Naive B cell (primary cell): ENCODE results near the gene REX1BD. TPM values are rescaled to one million over a fixed set of nuclear protein-coding genes. Genes with fewer than 3 reads are reported as not detected.
"Not testable (repeated sequence)": the region's sequence is repeated elsewhere in the genome, so short reads cannot be mapped to it uniquely, and the experiment has no call there.

Experiments used
- ATAC-seq, 2 donors: fragments of 150-1000 bp; cut with Tn5 transposase; 2 replicates each; pipeline ENCODE4 v1.10.0; 2021; ENCODE audit warnings: low read depth in 2 of 2, mild to moderate bottlenecking in 2 of 2, moderate library complexity in 2 of 2
- DNase-seq: peaks from one replicate; pipeline ENCODE4 v3.0.0; 2022
- H3K27ac Mint-ChIP-seq, 6 donors: one replicate each; pipeline ENCODE4 v1.8.0; 2020 to 2022; ENCODE audit warnings: mild to moderate bottlenecking in 6 of 6, mixed read lengths in 6 of 6, moderate library complexity in 5 of 6, inconsistent platforms in 2 of 6
- H3K27me3 Mint-ChIP-seq, 3 donors: one replicate each; pipeline ENCODE4 v1.8.0; 2021 to 2022; ENCODE audit warnings: mixed read lengths in 3 of 3, mild to moderate bottlenecking in 1 of 3
- H3K36me3 Mint-ChIP-seq, 2 donors: one replicate each; pipeline ENCODE4 v1.8.0; 2020 to 2022; ENCODE audit warnings: mixed read lengths in 2 of 2, inconsistent platforms in 1 of 2, mild to moderate bottlenecking in 1 of 2
- H3K4me1 Mint-ChIP-seq, 3 donors: one replicate each; pipeline ENCODE4 v1.8.0; 2020 to 2022; ENCODE audit warnings: mixed read lengths in 3 of 3, inconsistent platforms in 1 of 3, mild to moderate bottlenecking in 1 of 3, moderate library complexity in 1 of 3
- H3K4me3 Mint-ChIP-seq, 8 donors: one replicate each; pipeline ENCODE4 v1.8.0; 2020 to 2022; ENCODE audit warnings: mild to moderate bottlenecking in 8 of 8, mixed read lengths in 8 of 8, moderate library complexity in 8 of 8, inconsistent platforms in 2 of 8
- H3K9me3 Mint-ChIP-seq, 7 donors: one replicate each; pipeline ENCODE4 v1.8.0; 2020 to 2022; ENCODE audit warnings: mixed read lengths in 7 of 7, mild to moderate bottlenecking in 5 of 7, inconsistent platforms in 2 of 7, moderate library complexity in 1 of 7
- polyA plus RNA-seq, 6 donors: library from polyadenylated mRNA; unstranded; fragments of 300-500 nt; fragmentation: Illumina TruSeq; gene quantifications; one replicate each; pipeline ENCODE4 v1.2.3, GENCODE V29; 2021; ENCODE audit warnings: low read depth in 6 of 6

The REX1BD gene
- polyA plus RNA-seq, result 100 to 1,000 TPM in 2 of 6 donors, 10 to 100 TPM in 4; 76.0 to 107 (median 91.9) TPM

DNA sequence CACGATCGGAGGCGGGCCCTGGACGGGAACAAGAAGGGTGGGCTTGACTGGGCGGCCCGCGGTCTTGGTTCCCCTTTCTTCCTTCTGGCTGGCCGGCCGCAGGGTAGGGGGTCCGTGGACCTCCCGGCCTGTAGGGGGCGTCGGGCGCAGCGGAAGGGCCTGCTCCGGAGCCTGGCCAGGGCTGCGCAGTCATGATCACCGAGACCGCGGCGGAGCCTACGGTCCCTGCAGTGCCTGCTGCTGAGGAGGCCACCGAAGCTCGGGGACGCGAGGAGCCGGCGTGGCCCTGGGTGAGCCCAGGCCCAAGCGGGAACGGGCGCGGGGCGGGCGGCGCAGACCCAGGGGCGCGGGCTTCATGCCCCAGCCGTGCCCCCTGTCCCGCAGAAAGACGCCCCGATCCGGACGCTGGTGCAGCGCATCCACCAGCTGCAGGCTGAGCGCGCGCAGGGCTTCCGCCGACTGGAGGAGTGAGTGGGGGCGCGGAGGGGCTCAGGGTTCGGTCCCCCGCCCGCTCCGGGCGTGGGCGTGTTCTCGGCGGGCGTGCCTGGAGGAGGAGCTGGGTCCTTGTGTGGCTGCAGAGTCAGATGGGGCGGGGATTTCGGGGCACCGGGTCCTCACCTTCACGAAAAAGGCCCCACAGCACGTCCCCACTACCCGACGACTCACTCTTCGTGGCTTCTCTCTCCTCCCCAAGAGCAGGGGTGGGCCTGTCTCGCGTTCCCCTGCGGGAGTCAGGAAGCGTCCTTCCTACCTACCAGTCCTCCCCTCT is at the start of gene REX1BD:
Gene REX1BD, plus strand, starts transcription at position 188 of the 769 bp plus-strand sequence. Its CDS starts 4 bp downstream, at position 192.
- H3K27me3 Mint-ChIP-seq, result no peaks in the 10 kb centered on the region
- peaks cover 29 to 51% (median 49%) of the 10 kb centered on the region in 3 donors for H3K4me1 Mint-ChIP-seq
- peak within 1 kb of the TSS; percentile 83 to 95 (median 90) for H3K4me3 Mint-ChIP-seq
- DNase-seq, result peak; percentile 89
- no peaks in the 10 kb centered on the region for H3K9me3 Mint-ChIP-seq
- peak; percentile 76 to 77 for ATAC-seq
- peak within 1 kb of the TSS; percentile 39 to 97 (median 92) for H3K27ac Mint-ChIP-seq
- H3K36me3 Mint-ChIP-seq, result no peaks in the 10 kb centered on the region

DNA sequence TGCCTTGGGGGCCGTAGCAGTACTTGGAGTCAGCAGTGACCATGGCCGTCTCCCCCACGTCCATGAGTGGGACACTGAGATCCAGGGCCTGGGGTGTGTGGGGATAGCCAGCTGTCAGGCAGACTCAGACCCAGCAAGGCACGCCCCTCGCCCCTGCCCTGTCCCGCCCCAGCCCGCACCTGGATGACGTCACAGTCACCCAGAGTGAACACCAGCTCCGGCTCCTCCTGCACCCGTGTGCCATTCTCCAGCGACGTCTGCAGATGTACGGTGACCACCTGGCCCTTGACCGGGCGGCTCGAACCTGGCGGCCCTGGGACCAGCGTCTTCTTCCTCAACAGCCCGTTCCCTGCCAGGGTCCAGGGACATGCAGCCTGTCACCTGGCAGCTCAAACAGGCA is 49.2 kb upstream of the REX1BD start:
- Mint-ChIP-seq H3K36me3 (no peaks in the 10 kb centered on the region), H3K4me1 (peaks cover 17 to 30% (median 29%) of the 10 kb centered on the region in 3 donors), H3K4me3 (no peak overlapping the region), H3K9me3 (no peaks in the 10 kb centered on the region), H3K27ac (no peak overlapping the region), H3K27me3 (no peaks in the 10 kb centered on the region)
- DNase-seq (no peak), ATAC-seq (no peak)

- H3K9me3 Mint-ChIP-seq, DNase-seq, H3K36me3 Mint-ChIP-seq, H3K27me3 Mint-ChIP-seq, ATAC-seq: not testable (repeated sequence)
- Mint-ChIP-seq H3K27ac (peak overlapping the region in 1 of 6 donors; percentile 12), H3K4me1 (peaks cover 16 to 35% (median 30%) of the 10 kb centered on the region in 3 donors), H3K4me3 (peak overlapping the region in 2 of 8 donors; percentile 57 to 85)
These were observed 48.4 kb upstream of the REX1BD start for GRCh38 chr19:18540200-18540599.

GRCh38 chr19:18541258-18541991 is 47.2 kb upstream of the REX1BD start:
- Mint-ChIP-seq H3K27ac (peak overlapping the region in 3 of 6 donors; percentile 49 to 87 (median 54)), H3K9me3 (no peaks in the 10 kb centered on the region), H3K36me3 (no peaks in the 10 kb centered on the region), H3K4me1 (peaks cover 16 to 36% (median 30%) of the 10 kb centered on the region in 3 donors), H3K4me3 (peak overlapping the region in 7 of 8 donors; percentile 2 to 95 (median 85)), H3K27me3 (no peaks in the 10 kb centered on the region)
- ATAC-seq (no peak), DNase-seq (no peak)

GRCh38 chr19:18541992-18542940 is 46.3 kb upstream of the REX1BD start:
- Mint-ChIP-seq H3K9me3 (no peaks in the 10 kb centered on the region), H3K27ac (peak overlapping the region; percentile 67 to 93 (median 86)), H3K4me1 (peaks cover 16 to 36% (median 25%) of the 10 kb centered on the region in 3 donors), H3K4me3 (peak overlapping the region; percentile 85 to 95 (median 90)), H3K36me3 (no peaks in the 10 kb centered on the region), H3K27me3 (no peaks in the 10 kb centered on the region)
- DNase-seq (no peak), ATAC-seq (no peak)

DNA sequence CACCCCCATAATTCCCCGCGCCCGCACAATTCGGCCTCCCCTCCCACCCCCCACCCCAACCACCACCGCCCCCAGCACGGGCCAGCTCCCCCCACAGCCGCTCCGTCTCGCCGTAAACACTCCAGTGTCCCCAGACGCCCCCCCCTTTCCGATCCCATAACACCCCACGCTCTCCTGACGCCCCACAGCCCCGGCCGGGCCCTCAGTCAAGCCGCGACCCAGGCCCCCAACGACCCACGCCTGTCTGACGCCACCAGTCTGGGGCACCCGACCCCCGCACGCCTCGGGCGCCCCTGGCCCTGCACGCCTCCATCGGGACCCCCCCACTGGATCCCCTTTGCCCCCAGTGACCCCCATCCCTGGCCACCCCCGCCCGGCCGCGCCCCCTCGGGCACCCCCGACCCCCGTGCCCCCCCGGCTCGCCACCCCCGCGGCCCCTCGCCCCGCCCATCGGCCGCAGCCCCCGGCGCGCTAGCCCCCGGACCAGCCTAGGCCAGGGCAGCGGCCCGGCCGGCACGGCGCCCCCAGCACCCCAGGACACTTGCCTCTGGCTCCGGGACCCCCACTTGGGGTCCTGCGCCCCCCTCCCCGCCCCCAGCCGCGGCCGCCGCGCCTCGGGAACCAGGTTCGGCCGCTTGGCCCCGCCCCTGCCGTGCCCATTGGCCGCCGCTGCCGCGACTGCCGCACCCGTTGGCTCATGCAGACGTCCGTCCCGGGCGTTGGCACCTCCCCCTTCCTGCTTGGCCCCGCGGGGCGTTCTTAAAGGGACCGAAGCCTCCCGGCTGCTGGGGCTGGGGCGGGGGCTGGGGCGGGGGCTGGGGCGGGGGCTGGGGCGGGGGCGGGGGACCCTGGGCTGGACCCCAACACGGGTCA is 45.4 kb upstream of the REX1BD start, which contains the start of gene FKBP8:
Gene FKBP8, minus strand, starts transcription at position 633 of the 873 bp plus-strand sequence. CDS start 1,603 bp downstream, outside the sequence.
- peak; percentile 97 to 98 for ATAC-seq
- Mint-ChIP-seq H3K4me3 (peak within 1 kb of the TSS; percentile 90 to 96 (median 94)), H3K36me3 (no peaks in the 10 kb centered on the region), H3K27ac (peak within 1 kb of the TSS; percentile 85 to 99 (median 94)), H3K4me1 (peaks cover 16 to 36% (median 20%) of the 10 kb centered on the region in 3 donors), H3K27me3 (no peaks in the 10 kb centered on the region), H3K9me3 (no peaks in the 10 kb centered on the region)
- peak; percentile 89 for DNase-seq

DNA sequence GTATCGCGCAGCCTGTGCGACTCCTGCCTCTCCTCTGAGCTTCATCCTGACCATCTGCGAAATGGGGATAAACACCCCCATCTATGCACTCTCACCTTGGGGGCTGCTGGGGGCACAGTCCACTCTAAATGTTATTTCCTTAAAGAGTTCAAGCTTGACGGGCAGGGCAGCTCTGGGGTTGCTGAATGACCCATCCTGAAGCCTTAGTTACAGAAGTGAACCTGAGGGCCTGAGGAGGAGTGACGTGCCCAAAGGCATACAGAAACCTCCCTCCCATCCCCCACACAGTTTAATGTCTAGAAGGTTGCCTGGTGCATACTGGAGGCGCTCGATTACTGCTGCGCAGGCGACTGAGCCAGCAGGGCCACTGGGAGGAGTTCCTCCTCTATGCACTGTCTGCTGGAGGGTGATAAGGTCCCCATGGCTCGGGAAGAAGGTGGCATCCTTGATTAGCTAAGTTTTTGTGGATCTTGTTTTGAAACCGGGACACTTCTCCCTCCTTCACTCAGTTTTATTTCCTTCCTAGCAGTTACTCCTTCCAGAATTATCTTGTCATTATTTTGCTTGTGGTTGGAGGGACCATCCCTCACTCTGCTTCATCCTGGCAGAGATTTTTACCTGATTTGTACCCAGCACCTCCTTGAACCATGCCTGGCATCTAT is 44.7 kb upstream of the REX1BD start:
- ATAC-seq, result peak; percentile 59
- Mint-ChIP-seq H3K4me3 (peak overlapping the region; percentile 90 to 96 (median 94)), H3K27ac (peak overlapping the region; percentile 81 to 99 (median 94)), H3K4me1 (peaks cover 16 to 36% (median 17%) of the 10 kb centered on the region in 3 donors), H3K9me3 (no peaks in the 10 kb centered on the region), H3K36me3 (no peaks in the 10 kb centered on the region), H3K27me3 (no peaks in the 10 kb centered on the region)
- DNase-seq, result peak; percentile 53

DNA sequence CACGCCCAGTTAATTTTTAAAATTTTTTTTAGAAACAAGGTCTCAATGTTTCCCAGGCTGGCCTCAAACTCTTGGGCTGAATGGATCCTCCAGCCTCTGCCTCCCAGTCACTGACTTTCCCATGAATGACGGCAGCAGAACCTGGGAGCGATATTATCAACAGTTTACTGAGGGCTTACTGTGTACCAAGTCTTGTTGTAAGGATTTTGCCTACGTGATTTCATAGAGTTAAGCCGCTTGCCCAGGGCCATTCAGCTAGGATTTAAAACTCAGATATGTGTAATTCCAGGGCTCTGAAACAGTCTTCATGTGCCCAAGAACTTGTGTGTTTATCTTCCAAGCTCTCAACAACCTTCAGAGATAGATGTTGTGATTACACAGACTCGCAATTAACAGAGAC is 37.0 kb upstream of the REX1BD start:
- no peaks in the 10 kb centered on the region for H3K4me1 Mint-ChIP-seq
- no peak for DNase-seq
- no peak for ATAC-seq
- no peaks in the 10 kb centered on the region for H3K9me3 Mint-ChIP-seq
- no peaks in the 10 kb centered on the region for H3K27me3 Mint-ChIP-seq
- peak overlapping the region in 1 of 8 donors; percentile 26 for H3K4me3 Mint-ChIP-seq
- H3K27ac Mint-ChIP-seq, result no peak overlapping the region
- no peaks in the 10 kb centered on the region for H3K36me3 Mint-ChIP-seq

- Mint-ChIP-seq H3K36me3 (no peaks in the 10 kb centered on the region), H3K4me3 (peak within 1 kb of the TSS; percentile 84 to 96 (median 89)), H3K27ac (peak within 1 kb of the TSS; percentile 96 to 98 (median 98)), H3K9me3 (no peaks in the 10 kb centered on the region), H3K4me1 (peaks cover 12 to 22% (median 21%) of the 10 kb centered on the region in 3 donors), H3K27me3 (no peaks in the 10 kb centered on the region)
- ATAC-seq, result peak; percentile 96
- DNase-seq, result peak; percentile 98
These were observed 31.0 kb upstream of the REX1BD start, which contains the start of gene KXD1 for GRCh38 chr19:18557411-18558201. KXD1 (plus strand) TSS chr19:18557870; CDS start chr19:18562057, 4,187 bp downstream.

DNA sequence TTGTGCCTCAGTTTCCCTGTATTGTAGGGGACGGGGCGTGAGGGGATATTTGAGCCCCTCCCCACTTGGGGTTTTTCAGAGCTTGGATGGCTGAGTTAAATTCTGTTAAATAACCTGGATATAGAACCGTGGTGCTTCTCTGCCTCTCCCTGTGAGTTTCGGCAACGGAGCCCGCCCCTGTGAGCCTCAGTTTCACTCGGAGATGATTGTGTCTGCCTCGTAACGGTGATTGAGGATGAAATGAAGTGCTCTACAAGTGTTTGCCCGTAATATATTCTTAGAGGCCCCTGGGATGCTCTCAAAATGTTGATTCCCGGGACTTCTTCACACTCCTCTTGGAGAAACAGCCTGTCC is 30.4 kb upstream of the REX1BD start:
- Mint-ChIP-seq H3K27me3 (no peaks in the 10 kb centered on the region), H3K36me3 (no peaks in the 10 kb centered on the region), H3K9me3 (no peaks in the 10 kb centered on the region), H3K4me1 (peaks cover 12 to 22% (median 21%) of the 10 kb centered on the region in 3 donors), H3K27ac (peak overlapping the region; percentile 95 to 98 (median 96)), H3K4me3 (peak overlapping the region; percentile 84 to 96 (median 89))
- DNase-seq, result no peak
- no peak for ATAC-seq

DNA sequence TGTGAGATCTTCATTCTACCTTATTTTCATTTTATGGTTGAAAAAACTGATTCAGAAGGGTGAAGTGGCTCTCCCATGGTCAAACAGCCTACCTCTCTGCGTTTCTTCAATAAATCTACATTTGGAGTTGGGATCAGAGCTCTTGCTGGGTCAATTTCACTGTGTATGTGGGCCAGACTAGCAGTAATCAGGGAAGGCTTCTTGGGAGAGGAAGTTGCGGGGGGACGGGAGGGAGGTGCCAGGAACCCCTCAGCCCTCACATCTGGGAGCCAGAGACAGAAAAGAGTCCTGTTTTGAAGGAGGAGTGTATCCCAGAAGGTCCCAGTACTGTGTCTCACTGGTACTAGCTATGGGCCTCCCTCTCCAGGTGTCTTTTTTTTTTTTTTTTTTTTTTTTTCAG is 30.0 kb upstream of the REX1BD start:
- Mint-ChIP-seq H3K27me3 (no peaks in the 10 kb centered on the region), H3K4me3 (peak overlapping the region; percentile 84 to 96 (median 89)), H3K36me3 (no peaks in the 10 kb centered on the region), H3K4me1 (peaks cover 12 to 22% (median 21%) of the 10 kb centered on the region in 3 donors), H3K9me3 (no peaks in the 10 kb centered on the region), H3K27ac (peak overlapping the region; percentile 95 to 98 (median 96))
- ATAC-seq (no peak), DNase-seq (no peak)
